Fibroblast of skin of right quadriceps (primary cell): ENCODE measurements around the gene SGPP1.
"Not testable (repeated sequence)": the region's sequence is repeated elsewhere in the genome, so short reads cannot be mapped to it uniquely, and the experiment has no call there.

Experiments
- DNase-seq: peaks from one replicate; pipeline ENCODE4 v3.0.0-alpha.2; 2013

Gene SGPP1

GRCh38 chr14:63725786-63726460 is 1.9 kb downstream of the SGPP1 start:
- no peak for DNase-seq

GRCh38 chr14:63717702-63718101 is 10.2 kb downstream of the SGPP1 start:
- peak; percentile 7 for DNase-seq

- no peak for DNase-seq
Measured at GRCh38 chr14:63715360-63715759, 12.5 kb downstream of the SGPP1 start.

- DNase-seq, result peak; percentile 27
Measured at GRCh38 chr14:63713764-63714163, 14.1 kb downstream of the SGPP1 start.

- no peak for DNase-seq
Measured at GRCh38 chr14:63713058-63713457, 14.8 kb downstream of the SGPP1 start.

- DNase-seq, result no peak
Measured at GRCh38 chr14:63712123-63712522, 15.7 kb downstream of the SGPP1 start.

- no peak for DNase-seq
Measured at GRCh38 chr14:63710497-63710896, 17.4 kb downstream of the SGPP1 start.

- DNase-seq, result no peak
Measured at GRCh38 chr14:63709589-63709988, 18.3 kb downstream of the SGPP1 start.

- no peak for DNase-seq
Measured at GRCh38 chr14:63707216-63707615, 20.6 kb downstream of the SGPP1 start.

- DNase-seq, result no peak
Measured at GRCh38 chr14:63705561-63706070, 22.2 kb downstream of the SGPP1 start.

- not testable (repeated sequence) for DNase-seq
Measured at GRCh38 chr14:63702530-63702929, 25.3 kb downstream of the SGPP1 start.

GRCh38 chr14:63701606-63702299 is 26.1 kb downstream of the SGPP1 start:
- DNase-seq, result no peak

- DNase-seq, result no peak
Measured at GRCh38 chr14:63692310-63693020, 35.4 kb downstream of the SGPP1 start.

- no peak for DNase-seq
Measured at GRCh38 chr14:63689132-63689531, 38.7 kb downstream of the SGPP1 start.

GRCh38 chr14:63686926-63687325 is 40.9 kb downstream of the SGPP1 start:
- no peak for DNase-seq

GRCh38 chr14:63685401-63685800 is 42.5 kb downstream of the SGPP1 start:
- no peak for DNase-seq

- DNase-seq, result no peak
Measured at GRCh38 chr14:63682727-63683593, 44.9 kb downstream of the SGPP1 start.

- no peak for DNase-seq
Measured at GRCh38 chr14:63678536-63678935, 49.3 kb downstream of the SGPP1 start.

- DNase-seq, result peak; percentile 66
Measured at GRCh38 chr14:63677891-63678379, 49.9 kb downstream of the SGPP1 start.

GRCh38 chr14:63676615-63677014 is 51.2 kb downstream of the SGPP1 start:
- DNase-seq, result no peak

GRCh38 chr14:63673886-63674497 is 53.9 kb downstream of the SGPP1 start:
- DNase-seq, result no peak

- no peak for DNase-seq
Measured at GRCh38 chr14:63673255-63673654, 54.6 kb downstream of the SGPP1 start.
